GM19467 (cell line): ENCODE data around the gene ZMYND19.
A peak's percentile ranks its signal among the peaks of the same experiment; 100 is the strongest.
"Not testable (repeated sequence)": the region's sequence is repeated elsewhere in the genome, so short reads cannot be mapped to it uniquely, and the experiment has no call there.

Experiments
- ATAC-seq: cut with Tn5 transposase; IDR thresholded peaks from one replicate; pipeline ENCODE4 v1.9.1; 2021; ENCODE audit warnings: mild to moderate bottlenecking, moderate library complexity; ENCODE audit not compliant: unreplicated experiment

ZMYND19 gene

DNA sequence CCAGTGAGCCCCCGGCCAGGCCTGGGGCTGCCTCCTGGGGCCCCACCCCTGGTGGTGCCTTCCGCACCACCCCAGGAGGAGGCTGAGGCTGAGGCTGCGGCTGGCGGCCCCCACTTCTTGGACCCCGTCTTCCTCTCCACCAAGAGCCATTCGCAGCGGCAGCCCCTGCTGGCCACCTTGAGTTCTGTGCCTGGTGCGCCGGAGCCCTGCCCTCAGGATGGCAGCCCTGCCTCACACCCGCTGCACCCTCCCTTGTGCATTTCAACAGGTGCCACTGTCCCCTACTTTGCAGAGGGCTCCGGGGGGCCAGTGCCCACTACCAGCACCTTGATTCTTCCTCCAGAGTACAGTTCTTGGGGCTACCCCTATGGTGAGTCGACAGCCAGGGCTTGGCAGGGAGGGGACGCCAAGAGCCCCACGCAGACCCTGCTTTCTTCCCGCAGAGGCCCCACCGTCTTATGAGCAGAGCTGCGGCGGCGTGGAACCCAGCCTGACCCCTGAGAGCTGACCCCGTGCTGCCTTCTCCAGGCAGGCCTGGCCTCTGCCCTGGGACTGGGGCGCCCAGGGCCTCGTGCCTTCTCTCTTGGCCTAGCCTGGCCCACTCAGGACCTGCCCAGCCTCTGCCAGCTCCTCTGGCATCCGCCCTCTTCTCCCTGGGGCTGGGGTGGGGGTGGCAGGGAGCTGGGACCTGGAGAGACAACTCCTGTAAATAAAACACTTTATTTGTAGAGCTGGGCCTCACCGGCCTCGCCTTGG is 24.5 kb upstream of the ZMYND19 start:
- ATAC-seq, result no peak

DNA sequence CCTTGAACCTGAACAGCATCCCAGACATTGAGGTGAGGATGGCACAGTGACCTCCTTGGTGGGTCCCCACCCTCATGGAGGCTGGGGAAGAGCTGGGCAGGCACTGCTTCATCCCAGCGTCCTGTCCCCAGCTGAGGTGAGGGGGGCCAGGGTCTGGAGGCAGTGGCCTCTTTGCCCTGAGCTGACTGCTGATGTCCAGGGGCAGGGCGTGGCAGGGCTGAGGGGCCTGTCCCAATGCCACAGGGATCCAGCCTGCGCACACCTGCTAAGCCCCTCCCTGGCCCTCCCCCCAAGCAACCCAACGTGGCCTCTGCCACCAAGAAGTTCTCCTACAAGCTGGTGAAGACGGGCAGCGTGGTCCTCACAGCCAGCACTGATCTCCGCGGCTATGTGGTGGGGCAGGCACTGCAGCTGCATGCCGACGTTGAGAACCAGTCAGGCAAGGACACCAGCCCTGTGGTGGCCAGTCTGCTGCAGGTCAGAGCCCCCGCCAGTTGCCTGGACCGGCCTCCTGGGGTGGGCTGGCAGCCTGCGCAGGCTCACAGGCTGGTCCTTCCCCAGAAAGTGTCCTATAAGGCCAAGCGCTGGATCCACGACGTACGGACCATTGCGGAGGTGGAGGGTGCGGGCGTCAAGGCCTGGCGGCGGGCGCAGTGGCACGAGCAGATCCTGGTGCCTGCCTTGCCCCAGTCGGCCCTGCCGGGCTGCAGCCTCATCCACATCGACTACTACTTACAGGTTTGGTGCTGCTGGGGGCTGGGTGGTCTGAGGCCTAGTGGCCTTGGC is 23.6 kb upstream of the ZMYND19 start:
- no peak for ATAC-seq

DNA sequence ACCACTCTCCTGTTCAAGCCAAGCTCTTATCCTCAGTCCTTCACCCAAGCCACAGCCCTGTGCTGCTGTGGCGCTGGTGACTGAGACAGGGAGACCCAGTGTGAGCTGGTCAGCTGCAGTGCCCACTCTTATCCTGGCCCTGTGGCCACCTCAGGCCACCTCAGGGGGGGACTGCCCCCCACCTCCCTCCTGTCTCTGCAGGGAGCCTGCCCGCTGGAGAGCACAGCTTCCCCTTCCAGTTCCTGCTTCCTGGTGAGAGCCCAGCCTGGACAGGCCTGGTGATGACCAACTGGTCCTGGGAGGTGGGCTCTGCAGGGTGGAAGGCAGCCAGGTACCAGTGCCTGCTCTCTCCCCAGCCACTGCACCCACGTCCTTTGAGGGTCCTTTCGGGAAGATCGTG is 22.9 kb upstream of the ZMYND19 start:
- no peak for ATAC-seq

DNA sequence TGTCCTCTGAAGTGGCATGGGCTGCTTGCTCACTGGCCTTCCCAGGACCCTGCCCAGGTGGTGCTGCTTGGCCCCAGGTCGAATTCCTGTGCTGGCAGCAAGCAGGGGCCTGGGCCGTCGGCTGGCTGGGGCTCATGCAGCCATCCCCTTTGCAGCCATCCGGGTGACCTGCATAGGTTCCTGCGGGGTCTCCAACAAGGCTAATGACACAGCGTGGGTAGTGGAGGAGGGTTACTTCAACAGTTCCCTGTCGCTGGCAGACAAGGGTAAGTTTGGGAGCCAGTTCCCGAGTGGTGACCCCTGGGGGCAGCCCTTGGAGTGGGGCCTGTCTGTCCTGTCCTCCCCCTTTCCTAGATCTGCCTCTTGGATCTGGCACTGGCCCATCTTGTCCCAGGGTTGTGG is 22.4 kb upstream of the ZMYND19 start:
- ATAC-seq, result no peak

DNA sequence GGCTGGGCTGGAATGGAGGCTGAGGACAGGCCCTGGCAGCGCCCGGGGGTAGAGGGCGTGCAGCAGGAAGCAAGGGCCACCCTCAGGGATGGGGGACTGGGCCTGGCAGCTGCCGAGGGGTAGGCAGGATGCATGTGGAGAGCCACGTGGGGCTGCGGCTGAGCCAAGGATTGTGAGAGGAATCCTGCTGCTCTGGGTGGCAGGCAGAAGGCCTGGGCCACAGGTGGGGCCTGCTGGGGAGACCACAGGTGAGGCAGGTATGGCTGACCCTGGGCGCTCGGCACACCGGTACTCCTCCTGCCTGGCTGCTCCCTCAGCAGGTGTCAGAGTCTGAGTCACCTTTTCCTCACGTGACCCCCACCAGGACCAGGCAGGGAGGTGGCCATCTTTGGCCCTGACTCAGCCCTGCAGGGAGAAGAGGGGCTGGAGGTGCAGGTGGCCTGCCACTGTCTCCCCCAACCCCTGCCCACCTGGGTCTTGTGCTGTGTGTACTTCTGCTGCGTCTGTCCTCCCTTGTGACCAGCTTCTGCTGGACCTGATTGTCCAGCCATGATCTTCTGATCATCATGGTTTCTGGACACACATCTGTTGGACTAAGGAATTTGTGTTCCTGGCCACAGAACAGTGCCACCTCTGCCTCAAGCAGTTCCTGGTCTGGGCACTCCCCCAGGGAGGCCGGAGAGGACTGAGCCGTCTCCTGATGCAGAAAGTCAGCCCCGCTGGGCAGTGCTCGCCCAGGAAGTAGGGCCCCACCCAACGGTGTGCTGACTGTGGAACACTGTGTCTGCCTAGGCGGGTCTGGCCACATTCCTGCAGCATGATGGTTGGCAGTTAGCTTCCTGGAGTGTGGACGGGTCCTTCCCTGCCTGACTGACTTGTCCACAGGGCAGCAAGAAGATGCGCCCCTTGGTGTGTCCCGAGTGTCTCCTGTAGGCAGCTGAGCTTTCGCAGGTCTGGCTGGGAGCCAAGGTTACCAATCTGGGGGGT is 21.6 kb upstream of the ZMYND19 start:
- no peak for ATAC-seq

DNA sequence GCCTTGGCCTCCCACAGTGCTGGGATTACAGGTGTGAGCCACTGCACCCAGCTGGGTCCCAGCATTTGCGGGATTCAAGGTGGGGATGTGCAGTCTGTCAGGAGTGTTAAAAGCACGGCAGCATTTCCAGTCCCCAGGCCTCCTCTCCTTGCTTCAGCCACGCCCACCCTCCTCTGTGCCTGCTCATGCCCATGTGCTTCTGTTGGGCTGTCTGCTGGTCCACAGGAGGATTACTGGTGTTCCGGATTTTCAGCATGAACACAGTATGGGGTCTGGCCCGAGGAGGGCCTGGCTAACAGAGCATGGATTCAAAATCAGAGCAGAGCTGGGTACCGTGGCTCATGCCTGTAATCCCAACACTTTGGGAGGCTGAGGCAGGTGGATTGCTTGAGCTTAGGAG is 20.6 kb upstream of the ZMYND19 start:
- ATAC-seq, result no peak

DNA sequence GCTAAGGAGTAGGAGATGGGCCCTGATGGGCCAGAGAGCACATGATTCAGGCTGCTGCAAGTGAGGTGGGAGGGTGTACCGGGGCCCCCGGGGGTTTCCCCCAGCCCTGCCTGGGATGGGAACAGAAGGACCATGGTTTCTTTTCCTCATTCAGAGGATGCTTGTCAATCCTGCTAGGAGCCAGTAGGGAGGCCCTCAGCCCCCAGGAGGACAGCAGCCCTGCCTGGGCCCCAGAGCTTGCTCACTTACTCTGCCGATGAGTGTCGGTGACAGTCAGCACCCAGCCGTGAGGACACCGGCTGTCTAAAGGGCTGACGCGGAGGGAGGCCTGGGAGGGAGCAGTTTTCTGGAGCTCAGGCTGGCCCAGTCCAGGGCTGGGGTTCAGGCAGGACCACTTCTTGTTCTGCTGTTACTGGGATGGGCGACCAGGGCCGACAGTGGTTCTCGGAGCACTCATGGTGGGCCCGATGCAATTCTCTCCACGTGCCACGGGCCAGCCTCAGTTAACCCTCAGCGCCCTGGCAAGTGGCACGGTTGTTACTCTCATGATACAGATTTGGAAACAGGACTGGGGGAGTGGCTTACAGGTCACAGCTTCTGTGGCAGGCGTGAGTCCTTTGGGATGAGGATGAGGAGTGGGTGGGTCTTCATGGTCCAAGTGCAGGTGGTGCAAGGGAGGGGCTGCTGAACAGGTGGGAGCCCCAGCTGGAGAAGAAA is 17.0 kb upstream of the ZMYND19 start:
- no peak for ATAC-seq

DNA sequence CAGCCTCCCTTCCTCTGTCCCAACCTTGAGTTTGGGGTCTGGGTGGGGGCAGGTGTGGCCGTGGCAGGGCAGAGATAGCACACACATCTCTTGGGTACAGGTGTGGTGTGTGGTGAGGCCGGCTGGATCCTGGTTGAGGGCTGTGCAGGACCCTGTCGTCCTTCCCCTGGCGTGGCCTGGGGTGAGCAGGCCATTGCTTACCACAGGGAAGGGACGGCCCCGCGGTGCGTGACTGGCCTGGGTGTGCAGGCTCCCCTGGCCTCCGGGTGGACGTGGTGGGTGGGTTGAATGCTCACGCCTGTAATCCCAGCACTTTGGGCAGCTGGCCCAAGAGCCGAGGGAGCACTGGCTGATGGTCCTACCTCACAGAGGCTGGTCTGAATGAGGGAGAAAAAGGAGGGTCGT is 16.4 kb upstream of the ZMYND19 start:
- no peak for ATAC-seq

DNA sequence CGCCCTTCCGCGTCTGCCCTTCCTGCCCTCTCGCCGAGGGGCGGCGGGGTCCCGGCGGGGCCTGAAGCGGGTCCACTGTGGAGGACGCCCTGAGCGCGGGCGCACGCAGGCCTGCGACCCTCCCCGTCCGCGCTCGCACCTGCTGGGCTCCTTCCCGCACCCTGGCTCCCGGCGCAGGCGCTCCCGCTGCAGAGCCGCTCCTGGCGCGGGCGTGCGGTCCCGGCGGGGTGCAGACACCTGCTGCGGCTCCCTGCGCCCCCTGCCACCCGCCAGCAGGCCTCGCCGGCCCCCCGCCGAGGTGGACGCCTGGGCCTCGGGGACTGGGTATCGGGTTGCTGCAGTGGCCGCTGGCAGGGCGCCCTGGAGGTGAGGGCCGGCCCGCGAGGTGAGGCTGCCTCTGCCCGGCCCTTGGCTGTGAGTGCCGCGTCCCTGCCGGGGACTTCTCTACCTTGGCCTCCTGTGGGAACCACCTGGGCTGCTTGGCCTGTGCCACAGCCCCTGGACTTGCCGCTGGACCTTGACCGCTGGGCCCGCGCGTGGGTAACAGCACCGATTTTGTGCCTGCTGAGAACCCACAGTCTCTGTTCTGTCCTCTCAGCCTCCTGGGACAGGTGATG is 15.8 kb upstream of the ZMYND19 start:
- peak; percentile 10 for ATAC-seq

DNA sequence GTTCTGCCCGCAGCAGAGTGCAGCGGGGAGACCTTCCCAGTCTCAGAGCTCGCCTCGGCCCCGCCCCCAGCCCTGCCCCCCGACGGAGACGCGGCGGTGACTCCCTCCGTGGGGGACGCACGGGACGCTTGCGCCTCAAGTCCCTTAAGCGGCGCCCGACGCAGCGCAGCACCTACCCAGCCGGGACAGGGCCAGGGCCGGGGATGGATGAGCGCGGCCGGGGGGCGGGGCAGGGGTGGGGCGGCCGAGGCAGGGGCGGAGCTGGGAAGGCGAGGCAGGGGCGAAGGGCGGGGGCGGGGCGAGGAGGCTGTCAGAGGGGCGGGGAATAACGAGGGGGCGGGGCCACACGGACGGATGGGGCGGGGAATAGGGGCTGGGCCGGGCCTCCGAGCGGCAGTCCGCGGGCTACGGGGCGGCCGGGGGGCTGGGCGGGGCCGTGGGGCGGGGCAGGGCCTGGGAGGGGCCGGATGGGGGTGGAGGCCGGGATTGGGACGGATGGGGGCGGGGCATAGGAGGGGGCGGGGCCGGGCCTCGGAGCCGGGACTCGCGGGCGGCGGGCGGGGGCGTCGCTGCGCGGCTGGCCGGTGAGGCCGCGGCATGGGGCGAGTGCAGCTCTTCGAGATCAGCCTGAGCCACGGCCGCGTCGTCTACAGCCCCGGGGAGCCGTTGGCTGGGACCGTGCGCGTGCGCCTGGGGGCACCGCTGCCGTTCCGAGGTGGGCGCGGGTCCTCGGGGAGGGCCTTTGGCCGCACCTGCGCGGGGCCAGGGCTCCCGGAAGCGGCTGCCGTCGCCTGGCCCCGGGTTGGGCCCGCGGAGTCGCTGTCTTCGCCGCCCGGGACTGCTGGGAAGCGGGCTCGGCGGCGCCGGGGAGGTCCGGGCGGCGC is 15.1 kb upstream of the ZMYND19 start, which contains the start of gene ARRDC1:
Gene ARRDC1 (plus strand): TSS at position 566 of the 884 bp plus-strand sequence. CDS start 32 bp downstream, at position 598.
- ATAC-seq, result peak; percentile 68

DNA sequence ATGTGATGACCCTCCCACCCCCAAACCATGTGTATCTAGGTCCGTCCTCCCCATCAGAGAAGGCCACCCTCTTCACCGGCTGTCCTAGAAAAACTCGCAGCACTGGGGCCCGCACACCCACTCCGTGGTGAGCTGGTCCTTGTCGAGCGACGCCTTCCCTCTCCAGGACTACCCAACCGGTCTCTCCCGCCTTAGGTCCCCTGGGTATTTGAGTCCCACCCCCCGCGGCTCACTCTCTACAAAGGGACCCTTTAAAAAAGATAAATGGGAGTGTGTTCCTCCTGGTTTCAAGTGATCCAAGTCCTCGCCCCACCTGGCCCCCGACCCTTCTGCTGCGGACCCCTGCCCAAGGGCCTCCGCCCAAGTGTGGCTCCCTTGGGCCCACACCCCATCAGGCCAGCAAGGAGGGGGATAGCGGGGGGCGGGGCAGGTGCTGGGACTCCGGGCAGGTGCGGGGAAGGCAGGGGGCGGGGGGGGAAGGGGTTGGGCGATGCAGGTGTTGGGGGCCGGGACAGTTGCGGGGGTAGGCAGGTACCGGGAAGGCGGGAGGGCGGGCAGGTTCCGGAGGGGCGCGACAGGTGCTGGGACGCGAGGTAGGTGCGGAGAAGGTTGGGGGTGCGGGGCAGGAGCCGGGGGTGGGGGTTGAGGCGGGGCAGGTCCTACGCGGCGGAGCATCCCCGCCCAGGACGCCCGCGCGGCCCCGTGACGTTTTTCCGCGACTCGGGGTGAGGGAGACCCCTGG is 14.2 kb upstream of the ZMYND19 start:
- ATAC-seq, result no peak

DNA sequence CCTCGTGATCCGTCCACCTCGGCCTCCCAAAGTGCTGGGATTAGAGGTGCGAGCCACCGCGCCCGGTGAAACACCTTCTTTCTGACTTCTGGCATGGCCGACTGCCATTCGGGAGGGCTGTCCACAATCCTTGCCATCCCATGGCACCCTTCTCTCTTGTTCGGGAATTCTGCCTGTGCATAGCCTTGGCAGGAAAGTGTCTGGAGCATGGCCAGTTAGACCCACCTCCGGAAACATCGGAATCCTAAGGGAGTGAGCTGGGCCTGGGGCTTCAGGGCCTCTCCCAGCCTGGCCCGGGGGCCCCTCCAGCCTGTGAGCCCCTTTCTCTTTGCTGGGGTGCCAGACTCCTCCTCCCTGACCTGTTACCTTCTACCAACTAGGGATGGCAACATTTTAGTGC is 13.6 kb upstream of the ZMYND19 start:
- ATAC-seq, result no peak

DNA sequence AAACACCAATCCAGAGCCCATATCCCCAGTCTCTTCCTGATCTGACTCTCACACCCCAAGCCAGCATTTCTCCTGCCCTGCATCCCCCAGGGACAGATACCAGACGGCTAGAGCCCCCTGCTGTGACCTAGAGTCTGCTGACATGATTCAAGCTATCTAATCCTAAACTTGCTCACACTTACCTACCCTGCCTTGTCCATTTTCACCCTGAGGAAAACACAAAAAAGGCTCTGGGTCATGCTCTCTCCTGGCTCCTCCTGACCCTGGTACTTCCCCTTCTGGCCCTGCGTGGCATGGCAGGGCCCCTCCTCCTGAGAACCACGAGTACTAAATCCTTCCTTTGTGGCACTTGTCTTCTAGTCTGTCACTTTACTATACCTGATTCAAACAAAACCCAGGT is 12.3 kb upstream of the ZMYND19 start:
- no peak for ATAC-seq

DNA sequence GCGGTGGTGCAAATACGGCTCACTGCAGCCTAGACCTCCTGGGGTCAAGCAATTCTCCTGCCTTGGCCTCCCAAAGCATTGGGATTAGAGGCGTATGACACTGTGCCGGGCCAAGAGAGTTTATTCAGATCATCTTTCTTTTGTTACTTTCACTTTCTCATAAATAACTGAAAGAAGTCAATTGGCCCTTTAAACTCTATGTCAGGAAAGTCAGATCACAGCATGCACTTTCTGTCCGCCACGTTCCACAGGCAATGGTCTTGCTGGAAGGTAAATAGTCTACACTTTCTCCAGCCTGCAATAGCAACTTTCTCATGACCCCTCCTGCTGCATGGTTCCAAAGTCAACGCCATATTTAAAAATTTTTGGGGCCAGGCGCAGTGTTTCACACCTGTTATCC is 8.6 kb upstream of the ZMYND19 start:
- ATAC-seq, result no peak

DNA sequence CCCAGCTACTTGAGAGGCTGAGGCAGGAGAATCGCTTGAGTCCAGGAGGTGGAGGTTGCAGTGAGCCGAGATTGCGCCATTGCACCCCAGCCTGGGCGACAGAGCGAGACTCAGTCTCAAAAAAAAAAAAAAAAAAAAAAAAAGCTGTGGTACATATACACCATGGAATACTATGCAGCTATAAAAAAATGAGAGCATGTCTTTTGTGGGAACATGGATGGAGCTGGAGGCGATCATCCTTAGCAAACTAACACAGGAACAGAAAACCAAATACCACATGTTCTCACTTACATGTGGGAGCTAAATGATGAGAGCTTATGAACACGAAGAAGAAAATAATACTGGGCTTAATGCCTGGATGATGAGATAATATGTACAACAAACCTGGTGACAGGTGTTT is 6.3 kb upstream of the ZMYND19 start:
- not testable (repeated sequence) for ATAC-seq

DNA sequence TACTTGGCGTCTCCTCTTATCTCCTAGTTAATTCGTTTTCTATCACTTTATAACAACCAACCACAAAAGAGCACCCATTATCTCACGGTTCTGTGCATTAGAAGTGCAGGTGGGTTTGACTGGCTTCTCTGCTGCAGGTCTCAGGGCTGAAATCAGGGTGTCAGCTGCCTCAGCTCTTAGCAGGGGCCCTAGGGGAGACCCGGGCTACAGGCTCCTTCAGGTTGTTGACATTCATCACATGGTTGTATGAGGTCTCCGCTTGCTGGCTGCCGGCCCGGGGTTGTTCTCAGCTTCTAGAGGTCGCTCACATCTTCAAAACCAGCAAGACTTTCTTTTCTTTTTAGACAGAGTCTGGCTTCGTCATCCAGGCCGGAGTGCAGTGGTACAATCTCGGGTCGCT is 2.9 kb upstream of the ZMYND19 start:
- no peak for ATAC-seq

DNA sequence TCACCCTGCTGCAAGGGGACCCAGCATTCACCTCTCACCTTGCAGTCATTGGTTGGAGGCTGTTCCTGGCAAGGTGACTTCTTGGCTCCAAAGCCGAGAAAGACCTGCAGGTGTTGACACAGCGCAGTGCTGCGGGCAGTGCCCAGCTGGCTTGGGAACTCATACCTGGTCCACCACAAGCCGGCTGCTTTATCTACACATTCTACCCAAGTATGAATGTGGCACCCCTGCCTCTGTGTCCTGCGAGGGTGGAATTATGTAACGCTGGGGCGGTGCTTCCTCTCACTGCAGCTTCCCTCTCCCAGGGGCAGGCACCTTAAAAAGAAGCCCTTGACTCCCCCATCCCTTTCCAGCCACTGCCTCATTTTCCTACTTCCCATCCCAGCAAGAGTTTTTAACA is 2.5 kb upstream of the ZMYND19 start:
- ATAC-seq, result no peak

DNA sequence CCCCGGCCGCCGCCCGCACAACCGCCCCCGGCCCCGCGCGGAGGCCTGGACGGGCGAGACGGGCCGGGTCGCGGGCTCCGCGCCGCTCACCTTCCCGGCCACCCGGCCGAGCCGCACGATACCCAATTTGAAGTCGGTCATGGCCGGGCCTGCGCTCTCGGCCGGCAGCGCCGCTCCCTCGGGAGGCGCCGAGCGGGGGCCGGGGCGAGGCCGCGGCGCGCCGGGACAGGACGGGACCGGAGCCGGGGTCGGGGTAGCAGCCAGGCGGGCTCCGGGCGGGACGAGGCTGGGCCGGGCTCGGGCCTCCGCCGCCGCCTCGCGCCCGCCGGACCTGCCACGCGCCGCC is 216 bp downstream of the ZMYND19 start:
- no peak for ATAC-seq
